Measurements from ENCODE around the gene IL11RA. TPM values are rescaled to one million over a fixed set of nuclear protein-coding genes. Genes with fewer than 3 reads are reported as not detected.
A peak's percentile ranks its signal among the peaks of the same experiment; 100 is the strongest.

IL11RA gene
- total RNA-seq: 32.0 to 33.7 TPM (median 32.9 TPM) in 3 replicates
- long read RNA-seq, transcript IL11RA-202 (13 exons, 1,700 nt): major isoform, 18 of 62 reads
- long read RNA-seq, transcript IL11RA-201 (13 exons, 1,728 nt): minor isoform, 7 of 62 reads
- long read RNA-seq, partial matches to known transcripts: 12 of 62 reads
- long read RNA-seq, other reads (novel, unspliced or antisense): 25 of 62 reads

DNA sequence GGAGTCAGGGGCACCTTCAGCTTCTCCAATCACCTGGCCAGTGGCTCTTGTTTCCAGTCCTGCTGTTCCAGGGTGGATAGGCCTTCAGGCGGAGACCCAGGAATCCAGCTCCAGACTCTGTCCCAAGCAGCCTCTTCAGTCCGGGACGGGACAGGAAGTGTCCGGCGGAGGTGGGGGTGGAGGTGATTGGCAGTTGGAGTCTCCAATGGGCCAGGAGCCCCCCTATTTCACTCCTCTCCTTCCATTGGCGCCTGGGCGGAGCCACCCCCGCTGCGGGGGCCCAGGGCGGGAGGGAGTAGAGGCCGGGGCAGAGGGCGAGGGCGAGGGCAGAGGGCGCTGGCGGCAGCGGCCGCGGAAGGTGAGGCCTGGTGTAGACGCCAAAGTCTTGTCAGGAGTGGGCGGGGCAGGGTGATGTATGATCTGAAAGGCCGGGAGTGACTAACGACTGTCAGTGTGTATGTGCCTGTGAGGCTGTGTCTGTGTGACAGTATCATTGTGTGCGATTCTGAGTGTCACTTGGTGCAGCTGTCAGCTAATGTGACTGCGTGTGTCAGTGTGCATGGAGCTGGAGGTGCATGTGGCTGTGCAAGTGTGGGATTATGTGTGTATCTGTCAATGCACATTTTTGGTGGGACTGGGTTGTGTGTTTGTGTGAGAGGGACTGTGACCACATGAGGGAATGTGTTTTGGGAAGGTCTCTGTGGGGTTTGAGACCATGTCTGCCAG lies at the start of gene IL11RA:
Gene IL11RA (plus strand): TSS at position 310 of the 726 bp plus-strand sequence. CDS start 3,033 bp downstream, outside the sequence.
- Mint-ChIP-seq H3K27me3 (ENCODE audit: low read depth) (no peaks in the 10 kb centered on the region), H3K9me3 (ENCODE audit: low read depth) (no peaks in the 10 kb centered on the region), H3K27ac (ENCODE audit: unreplicated experiment) (peak within 1 kb of the TSS; percentile 98), H3K4me3 (ENCODE audit: unreplicated experiment) (peak within 1 kb of the TSS; percentile 81), H3K4me1 (ENCODE audit: low read depth) (peaks cover 65% of the 10 kb centered on the region), H3K36me3 (ENCODE audit: low read depth) (peaks cover 11% of the 10 kb centered on the region)
- no peak for DNase-seq (ENCODE audit: low spot score)
- TF ChIP-seq, protein P1, sequence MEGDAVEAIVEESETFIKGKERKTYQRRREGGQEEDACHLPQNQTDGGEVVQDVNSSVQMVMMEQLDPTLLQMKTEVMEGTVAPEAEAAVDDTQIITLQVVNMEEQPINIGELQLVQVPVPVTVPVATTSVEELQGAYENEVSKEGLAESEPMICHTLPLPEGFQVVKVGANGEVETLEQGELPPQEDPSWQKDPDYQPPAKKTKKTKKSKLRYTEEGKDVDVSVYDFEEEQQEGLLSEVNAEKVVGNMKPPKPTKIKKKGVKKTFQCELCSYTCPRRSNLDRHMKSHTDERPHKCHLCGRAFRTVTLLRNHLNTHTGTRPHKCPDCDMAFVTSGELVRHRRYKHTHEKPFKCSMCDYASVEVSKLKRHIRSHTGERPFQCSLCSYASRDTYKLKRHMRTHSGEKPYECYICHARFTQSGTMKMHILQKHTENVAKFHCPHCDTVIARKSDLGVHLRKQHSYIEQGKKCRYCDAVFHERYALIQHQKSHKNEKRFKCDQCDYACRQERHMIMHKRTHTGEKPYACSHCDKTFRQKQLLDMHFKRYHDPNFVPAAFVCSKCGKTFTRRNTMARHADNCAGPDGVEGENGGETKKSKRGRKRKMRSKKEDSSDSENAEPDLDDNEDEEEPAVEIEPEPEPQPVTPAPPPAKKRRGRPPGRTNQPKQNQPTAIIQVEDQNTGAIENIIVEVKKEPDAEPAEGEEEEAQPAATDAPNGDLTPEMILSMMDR (IDR thresholded peaks at IDR 0.05): no peak

DNA sequence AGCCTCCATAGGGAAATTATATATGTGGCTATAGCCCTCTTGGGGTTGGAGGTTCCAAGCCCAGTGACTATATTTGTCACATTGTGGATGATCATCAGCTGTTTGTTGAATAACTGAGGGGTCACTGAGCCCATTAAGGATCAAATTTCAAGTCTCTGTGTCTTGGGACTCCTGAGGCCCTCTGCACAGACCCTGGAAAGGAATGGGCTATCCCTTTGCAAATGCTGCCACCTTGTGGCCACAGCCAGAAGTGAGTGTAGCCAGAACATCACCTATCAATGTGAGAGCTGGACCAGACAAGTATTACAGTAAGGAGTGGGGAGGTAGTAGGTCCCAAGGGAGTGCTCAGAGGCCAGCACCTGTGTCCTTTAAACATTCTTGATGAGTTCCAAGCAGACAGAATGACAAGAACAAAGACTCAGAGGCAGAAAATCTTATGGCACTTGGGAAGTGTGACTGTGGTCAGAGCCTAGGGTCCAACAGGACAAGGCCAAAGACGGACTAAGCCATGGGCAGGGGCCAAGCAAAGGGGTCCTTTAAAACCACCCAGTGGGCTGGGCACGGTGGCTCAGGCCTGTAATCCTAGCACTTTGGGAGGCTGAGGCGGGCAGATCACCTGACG lies 48.3 kb upstream of the IL11RA start:
- Mint-ChIP-seq H3K4me1 (ENCODE audit: low read depth) (no peaks in the 10 kb centered on the region), H3K9me3 (ENCODE audit: low read depth) (no peaks in the 10 kb centered on the region), H3K27me3 (ENCODE audit: low read depth) (peaks cover 18% of the 10 kb centered on the region), H3K36me3 (ENCODE audit: low read depth) (no peaks in the 10 kb centered on the region), H3K27ac (ENCODE audit: unreplicated experiment) (no peak overlapping the region), H3K4me3 (ENCODE audit: unreplicated experiment) (no peak overlapping the region)
- TF ChIP-seq, protein P1 (IDR thresholded peaks at IDR 0.05): peak; percentile 97
- no peak for DNase-seq (ENCODE audit: low spot score)

DNA sequence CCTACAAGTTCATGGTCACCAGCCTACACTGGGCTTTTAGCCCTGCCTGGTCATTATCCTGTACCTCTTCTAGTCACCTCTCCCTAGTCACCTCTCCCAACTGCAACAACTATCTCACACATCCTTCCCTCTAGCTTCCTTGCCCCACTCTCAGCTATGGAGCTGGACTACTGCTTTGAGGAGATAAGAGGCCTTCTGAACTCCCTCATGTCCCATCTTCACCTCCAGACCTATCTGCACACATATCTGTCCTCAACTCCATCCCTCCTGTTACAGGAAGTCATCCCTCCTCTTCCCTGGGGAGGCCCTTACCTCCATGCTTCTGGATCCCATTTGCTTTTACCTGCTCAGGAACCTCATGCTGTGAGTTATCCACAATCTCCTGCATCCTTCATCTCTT lies 45.8 kb upstream of the IL11RA start:
- Mint-ChIP-seq H3K9me3 (ENCODE audit: low read depth) (no peaks in the 10 kb centered on the region), H3K4me3 (ENCODE audit: unreplicated experiment) (no peak overlapping the region), H3K27ac (ENCODE audit: unreplicated experiment) (no peak overlapping the region), H3K4me1 (ENCODE audit: low read depth) (peaks cover 2% of the 10 kb centered on the region), H3K36me3 (ENCODE audit: low read depth) (no peaks in the 10 kb centered on the region), H3K27me3 (ENCODE audit: low read depth) (peaks cover 10% of the 10 kb centered on the region)
- no peak for DNase-seq (ENCODE audit: low spot score)
- TF ChIP-seq, protein P1 (IDR thresholded peaks at IDR 0.05): no peak

DNA sequence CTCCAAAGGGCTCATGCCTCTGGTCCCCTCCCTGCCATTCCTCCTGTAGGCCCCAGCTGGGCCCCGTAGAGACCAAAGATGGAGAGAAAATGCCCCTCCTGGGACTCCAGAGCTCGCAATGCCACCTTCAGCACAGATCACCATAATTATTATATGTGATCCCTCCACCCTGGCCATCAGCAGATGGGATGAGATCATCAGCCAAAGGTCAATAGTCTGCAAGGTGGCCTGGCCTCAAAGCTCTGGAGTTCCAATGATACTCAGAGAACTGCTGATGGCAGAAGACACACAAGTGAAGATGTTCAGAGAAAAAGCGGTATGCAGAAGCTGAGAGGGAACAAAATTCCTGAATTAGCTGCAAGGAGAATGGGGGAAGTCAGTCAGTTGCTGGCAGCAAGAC lies 45.1 kb upstream of the IL11RA start:
- TF ChIP-seq, protein P1 (IDR thresholded peaks at IDR 0.05): no peak
- DNase-seq (ENCODE audit: low spot score): no peak
- Mint-ChIP-seq H3K27ac (ENCODE audit: unreplicated experiment) (no peak overlapping the region), H3K4me1 (ENCODE audit: low read depth) (peaks cover 7% of the 10 kb centered on the region), H3K27me3 (ENCODE audit: low read depth) (peaks cover 6% of the 10 kb centered on the region), H3K4me3 (ENCODE audit: unreplicated experiment) (no peak overlapping the region), H3K9me3 (ENCODE audit: low read depth) (no peaks in the 10 kb centered on the region), H3K36me3 (ENCODE audit: low read depth) (no peaks in the 10 kb centered on the region)

DNA sequence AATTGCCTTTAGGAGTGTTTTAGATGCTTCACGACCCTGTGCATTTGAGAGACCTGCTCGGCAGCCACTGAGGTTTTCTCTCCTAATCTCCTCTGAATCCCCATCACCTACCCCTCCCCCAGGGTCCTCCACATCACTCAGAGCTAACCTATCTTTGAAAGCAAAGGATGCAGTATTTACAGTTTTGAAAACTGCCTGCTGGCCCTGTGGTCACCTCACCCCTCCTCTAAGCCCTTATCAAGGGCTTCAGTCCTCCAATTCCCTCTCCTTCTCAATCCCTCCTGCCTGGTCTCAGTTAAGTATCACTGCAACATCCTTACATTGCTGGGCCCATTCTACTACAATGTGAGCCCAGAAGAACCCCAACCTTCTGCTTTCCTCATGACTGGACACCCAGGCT lies 44.7 kb upstream of the IL11RA start:
- no peak for DNase-seq (ENCODE audit: low spot score)
- Mint-ChIP-seq H3K4me1 (ENCODE audit: low read depth) (peaks cover 10% of the 10 kb centered on the region), H3K9me3 (ENCODE audit: low read depth) (no peaks in the 10 kb centered on the region), H3K4me3 (ENCODE audit: unreplicated experiment) (no peak overlapping the region), H3K27me3 (ENCODE audit: low read depth) (peaks cover 6% of the 10 kb centered on the region), H3K27ac (ENCODE audit: unreplicated experiment) (no peak overlapping the region), H3K36me3 (ENCODE audit: low read depth) (no peaks in the 10 kb centered on the region)
- TF ChIP-seq, protein P1 (IDR thresholded peaks at IDR 0.05): no peak

Data from chondrocyte (in vitro differentiated cells).